K562 (cell line): ENCODE measurements around the gene TRAF3IP3. TPM values are rescaled to one million over a fixed set of nuclear protein-coding genes. Genes with fewer than 3 reads are reported as not detected.

Experiments
- ATAC-seq: fragments of 200-7000 bp; cut with Tn5 transposase; 3 replicates; pipeline ENCODE4 v1.9.1; 2020; ENCODE audit warnings: moderate library complexity
- BruUV-seq: library from RNA; stranded (reverse); fragments of 400-500 nt; replicated peaks from 2 replicates; lab custom pipeline; 2021; lab: Mats Ljungman, UMichigan
- CTCF ChIA-PET: fragments of 300-600 bp; formaldehyde crosslinking; extraction: SDS; loops from one replicate; lab custom pipeline; 2021; ENCODE audit warnings: low intra/inter-chr PET ratio; lab: Yijun Ruan, JAX
- POLR2A ChIA-PET: fragments of 300-600, 350-650 bp; sonication (Branson Sonifier 250); formaldehyde crosslinking; extraction: SDS; loops from one replicate; lab custom pipeline; 2021; ENCODE audit warnings: antibody characterized with exemption, inconsistent platforms; lab: Yijun Ruan, JAX
- DNase-seq, 4 experiments: peaks; one replicate each; pipeline versions ENCODE4 v3.0.0 to v3.0.0-alpha.2; 2011 to 2018; ENCODE audit warnings: low spot score in 3 of 4, mixed read lengths in 3 of 4; ENCODE audit errors: extremely low read depth in 1 of 4
- FAIRE-seq: peaks from 2 replicates; lab custom pipeline; 2011; peaks lifted over from hg19 to GRCh38; lab: Jason Lieb, UNC
- H2AFZ ChIP-seq: 2 replicates; pipeline ENCODE4 v1.6.0; 2011; ENCODE audit warnings: low read depth, low read length, control low read depth, inconsistent platforms
- H3K27ac ChIP-seq: fragments of 200-600 bp; 3 replicates; pipeline ENCODE4 v1.8.0; 2011; ENCODE audit warnings: low read depth, mild to moderate bottlenecking, control low read depth, inconsistent platforms, low read length, moderate library complexity, mixed read lengths; ENCODE audit errors: extremely low read depth
- H3K27me3 ChIP-seq, 2 experiments: fragments of 300-600 bp in 1 of 2; 2 replicates in 1 of 2; 3 replicates in 1 of 2; pipeline versions ENCODE4 v1.6.0 to v1.8.0; 2011; ENCODE audit warnings: inconsistent platforms in 2 of 2, low read length in 2 of 2, mild to moderate bottlenecking in 1 of 2, mixed read lengths in 1 of 2, moderate library complexity in 1 of 2; ENCODE audit not compliant: control insufficient read depth in 2 of 2, insufficient read depth in 2 of 2
- H3K36me3 ChIP-seq: fragments of 300-600 bp; 3 replicates; pipeline ENCODE4 v1.8.0; 2011; ENCODE audit warnings: mild to moderate bottlenecking, low read length, inconsistent platforms; ENCODE audit not compliant: control insufficient read depth, insufficient read depth
- H3K4me1 ChIP-seq, 2 experiments: fragments of 200-600 bp in 1 of 2; replicated peaks in 1 of 2; 2 replicates in 1 of 2; 3 replicates in 1 of 2; pipeline versions ENCODE4 v1.5.1 to v1.8.0; 2011; ENCODE audit warnings: inconsistent platforms in 2 of 2, low read length in 2 of 2, mild to moderate bottlenecking in 1 of 2, mixed read lengths in 1 of 2, moderate library complexity in 1 of 2; ENCODE audit not compliant: control insufficient read depth in 2 of 2, insufficient read depth in 2 of 2
- H3K4me2 ChIP-seq: 2 replicates; pipeline ENCODE4 v1.6.1; 2011; ENCODE audit warnings: low read length, control low read depth, inconsistent platforms, mixed read lengths; ENCODE audit not compliant: insufficient read depth
- H3K4me3 ChIP-seq: fragments of 200-600 bp; sonication (generic), shearing (Covaris generic); 2 replicates; pipeline ENCODE4 v1.5.1; 2016; ENCODE audit warnings: control low read depth, inconsistent platforms
- H3K79me2 ChIP-seq: fragments of 200-600 bp; 3 replicates; pipeline ENCODE4 v1.8.0; 2011; ENCODE audit warnings: low read length, inconsistent platforms; ENCODE audit not compliant: control insufficient read depth, insufficient read depth
- H3K9ac ChIP-seq, 2 experiments: 2 replicates each; pipeline versions ENCODE4 v1.6.0 to v1.6.1; 2011; ENCODE audit warnings: low read depth in 2 of 2, low read length in 2 of 2, control low read depth in 1 of 2, inconsistent platforms in 1 of 2, mild to moderate bottlenecking in 1 of 2, mixed read lengths in 1 of 2; ENCODE audit not compliant: insufficient read depth in 1 of 2
- H3K9me1 ChIP-seq: one replicate; pipeline ENCODE4 v1.6.0; 2011; ENCODE audit warnings: inconsistent platforms, mild to moderate bottlenecking, low read length, moderate library complexity; ENCODE audit not compliant: control insufficient read depth, insufficient read depth
- H3K9me3 ChIP-seq: replicated peaks from 2 replicates; pipeline ENCODE4 v1.5.1; 2011; ENCODE audit warnings: low read depth, low read length, inconsistent platforms; ENCODE audit not compliant: control insufficient read depth, insufficient read depth
- H4K20me1 ChIP-seq: replicated peaks from 2 replicates; pipeline ENCODE4 v1.6.1; 2011; ENCODE audit warnings: low read length, inconsistent platforms, mixed read lengths; ENCODE audit not compliant: control insufficient read depth, insufficient read depth
- ADNP ChIP-seq: fragments of 200-800 bp; sonication (Bioruptor generic); IDR thresholded peaks from 2 replicates; pipeline ENCODE4 v1.6.1; 2016; ENCODE audit warnings: missing genetic modification characterization, missing compliant biosample characterization
- CREM ChIP-seq: IDR thresholded peaks from 2 replicates; pipeline ENCODE4 v1.6.1; 2014; ENCODE audit warnings: antibody characterized with exemption, low read depth
- FOXK2 ChIP-seq, 2 experiments: fragments of 450-650 bp; IDR thresholded peaks in 1 of 2; conservative IDR thresholded peaks in 1 of 2; 2 replicates each; pipeline ENCODE4 v1.6.1; 2016; ENCODE audit warnings: low read depth in 2 of 2, mild to moderate bottlenecking in 1 of 2
- NR2C1 ChIP-seq, 2 experiments: fragments of 450-650 bp; IDR thresholded peaks; 2 replicates each; pipeline ENCODE4 v1.6.1; 2017; ENCODE audit warnings: mild to moderate bottlenecking in 2 of 2, antibody characterized with exemption in 1 of 2, inconsistent platforms in 1 of 2, missing compliant biosample characterization in 1 of 2, missing genetic modification characterization in 1 of 2
- SIX5 ChIP-seq, 2 experiments: IDR thresholded peaks; 2 replicates each; pipeline ENCODE4 v1.6.1; 2011; ENCODE audit warnings: low read length in 2 of 2, borderline replicate concordance in 1 of 2, low read depth in 1 of 2, mild to moderate bottlenecking in 1 of 2, moderate library complexity in 1 of 2; ENCODE audit not compliant: insufficient read depth in 1 of 2
- ZNF274 ChIP-seq: IDR thresholded peaks from 2 replicates; pipeline ENCODE4 v1.6.1; 2011; ENCODE audit warnings: low read depth, mild to moderate bottlenecking, low read length, moderate library complexity, borderline replicate concordance
- WGBS: fragments of 100-300 bp; shearing (Covaris generic); methylation state at CpG from one replicate; pipeline ENCODE4 v1.1.6; 2016; ENCODE audit warnings: low coverage, mixed read lengths; ENCODE audit not compliant: insufficient coverage; ENCODE audit errors: missing lambda C conversion rate; 5-methylcytosine and 5-hydroxymethylcytosine counted together
- in situ Hi-C: fragments of 300-500 bp; cut with MboI; formaldehyde crosslinking; loops from 4 replicates; pipeline ENCODE4 v1.15.0; 2018; ENCODE audit warnings: inconsistent platforms, mixed read lengths
- intact Hi-C: fragments of 100-400 bp; cut with micrococcal nuclease; formaldehyde crosslinking; loops from 2 replicates; pipeline ENCODE4 v1.14.2; 2022
- polyA plus RNA-seq, 8 experiments: library from polyadenylated mRNA; depleted of rRNA in 4 of 8; stranded (reverse) in 5 of 8; unstranded in 3 of 8; fragments of >200 nt; fragmentation: Nextera tagmentation in 2 of 8; fragmentation: Illumina TruSeq in 1 of 8; extraction: Ambion mirVana in 2 of 8; extraction: Trizol in 1 of 8; gene quantifications; 2 replicates each; pipeline versions ENCODE4 v1.2.1 to v1.2.3, GENCODE V29; 2011 to 2014; ENCODE audit warnings: inconsistent platforms in 1 of 8, missing spikeins in 1 of 8
- total RNA-seq, 7 experiments: library from RNA; depleted of rRNA in 6 of 7; stranded (reverse); fragments of >200 nt in 6 of 7; fragmentation: Illumina TruSeq in 2 of 7; extraction: Trizol in 2 of 7; gene quantifications; 2 replicates each; pipeline versions ENCODE4 v1.2.1 to v1.2.3, GENCODE V29; 2011 to 2021; ENCODE audit warnings: low replicate concordance in 1 of 7
- TF ChIP-seq, protein P1 (sequence below): fragments of 450-650 bp; IDR thresholded peaks from 2 replicates; pipeline ENCODE4 v1.6.1; 2016; ENCODE audit warnings: low read depth, mild to moderate bottlenecking, moderate library complexity
- TF ChIP-seq, protein P2 (sequence below): sonication (generic); IDR thresholded peaks from 2 replicates; pipeline ENCODE4 v1.6.1; 2016
- TF ChIP-seq, protein P3 (sequence below): fragments of 450-650 bp; formaldehyde crosslinking; conservative IDR thresholded peaks from 2 replicates; pipeline ENCODE4 v1.4.0; 2022; ENCODE audit warnings: mild to moderate bottlenecking, missing genetic modification characterization
- TF ChIP-seq, protein P4 (sequence below): fragments of 450-650 bp; formaldehyde crosslinking; IDR thresholded peaks from 2 replicates; pipeline ENCODE4 v1.4.0; 2020; ENCODE audit warnings: mild to moderate bottlenecking, moderate library complexity
- TF ChIP-seq, protein P5 (sequence below): sonication (generic); formaldehyde crosslinking; IDR thresholded peaks from 2 replicates; pipeline ENCODE4 v1.8.1; 2023; ENCODE audit warnings: mild to moderate bottlenecking, missing genetic modification reagents

The TRAF3IP3 gene
- total and polyA plus RNA-seq, 9 of the 15 experiments (the other 6 are each of a cell fraction or from before 2014, with no cell fraction given) = 0.06 to 1.1 (median 0.31) TPM

DNA sequence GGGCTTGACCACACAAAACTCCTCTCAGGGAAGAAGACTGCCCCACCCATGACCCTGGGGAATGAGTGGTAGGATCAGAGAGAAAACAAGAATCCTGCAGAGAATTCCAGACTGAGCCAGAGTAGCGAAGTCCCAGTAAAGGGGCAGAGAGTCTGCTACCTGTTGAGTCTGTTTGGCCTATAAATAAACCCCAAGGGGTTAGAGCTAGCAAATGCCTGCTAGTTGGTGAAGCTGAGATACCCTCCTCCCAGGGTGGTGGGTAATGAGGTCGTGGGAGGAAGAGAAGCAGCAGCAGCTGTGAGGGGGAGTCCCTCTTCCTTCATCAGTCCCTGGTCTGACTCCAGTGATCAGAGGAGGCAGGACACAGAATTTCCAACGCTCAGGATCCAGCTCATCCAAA is 2.5 kb downstream of the TRAF3IP3 start:
- no peaks in the 10 kb centered on the region for H3K79me2 ChIP-seq
- no peak for DNase-seq
- 0 out of 2 replicates have a peak, but pooled peaks cover 8% of the 10 kb centered on the region for H4K20me1 ChIP-seq
- 0% methylated on average over 2 of the region's 3 CpGs for WGBS
- H3K4me2 ChIP-seq = no peak overlapping the region
- in situ Hi-C loops = no loop called here
- H3K27me3 ChIP-seq = peaks cover 18 to 52% of the 10 kb centered on the region in 2 experiments
- intact Hi-C loops = no loop called here
- no peak for FAIRE-seq
- no peak for ATAC-seq
- no peaks in the 10 kb centered on the region for H3K9me1 ChIP-seq
- no peaks in the 10 kb centered on the region for H3K36me3 ChIP-seq
- CTCF ChIA-PET = no interaction called here
- H3K4me1 ChIP-seq = no peaks in the 10 kb centered on the region
- POLR2A ChIA-PET = interaction anchor here (1.3 to 1.5 kb wide), 2 partner anchors 10 to 21 kb away, joined by 6 to 8 read pairs; no protein-coding TSS in a partner anchor
- no peaks in the 10 kb centered on the region for H3K9me3 ChIP-seq
- H2AFZ ChIP-seq = no peak overlapping the region
- no peak overlapping the region for H3K27ac ChIP-seq
- H3K4me3 ChIP-seq = no peak overlapping the region
- no peak overlapping the region for H3K9ac ChIP-seq
- no TSS peak for BruUV-seq
- no peak for TF ChIP-seq NR2C1 (IDR thresholded peaks at IDR 0.05)
- TF ChIP-seq NR2C1 (tag; IDR thresholded peaks at IDR 0.05) = no peak
- TF ChIP-seq, protein P1, sequence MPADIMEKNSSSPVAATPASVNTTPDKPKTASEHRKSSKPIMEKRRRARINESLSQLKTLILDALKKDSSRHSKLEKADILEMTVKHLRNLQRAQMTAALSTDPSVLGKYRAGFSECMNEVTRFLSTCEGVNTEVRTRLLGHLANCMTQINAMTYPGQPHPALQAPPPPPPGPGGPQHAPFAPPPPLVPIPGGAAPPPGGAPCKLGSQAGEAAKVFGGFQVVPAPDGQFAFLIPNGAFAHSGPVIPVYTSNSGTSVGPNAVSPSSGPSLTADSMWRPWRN = no peak
- no peak for TF ChIP-seq CREM
- TF ChIP-seq, protein P2, sequence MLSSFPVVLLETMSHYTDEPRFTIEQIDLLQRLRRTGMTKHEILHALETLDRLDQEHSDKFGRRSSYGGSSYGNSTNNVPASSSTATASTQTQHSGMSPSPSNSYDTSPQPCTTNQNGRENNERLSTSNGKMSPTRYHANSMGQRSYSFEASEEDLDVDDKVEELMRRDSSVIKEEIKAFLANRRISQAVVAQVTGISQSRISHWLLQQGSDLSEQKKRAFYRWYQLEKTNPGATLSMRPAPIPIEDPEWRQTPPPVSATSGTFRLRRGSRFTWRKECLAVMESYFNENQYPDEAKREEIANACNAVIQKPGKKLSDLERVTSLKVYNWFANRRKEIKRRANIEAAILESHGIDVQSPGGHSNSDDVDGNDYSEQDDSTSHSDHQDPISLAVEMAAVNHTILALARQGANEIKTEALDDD = no peak
- TF ChIP-seq SIX5 (IDR thresholded peaks at IDR 0.05; ENCODE audit: borderline replicate concordance in 1 of 2, insufficient read depth in 1 of 2, low read depth in 1 of 2, low read length in 2 of 2) = no peak
- no peak for TF ChIP-seq ZNF274
- no peak for TF ChIP-seq FOXK2 (conservative IDR thresholded peaks at IDR 0.05 in 1 of 2, IDR thresholded peaks at IDR 0.05 in 1 of 2; ENCODE audit: low read depth in 2 of 2)
- TF ChIP-seq, protein P3, sequence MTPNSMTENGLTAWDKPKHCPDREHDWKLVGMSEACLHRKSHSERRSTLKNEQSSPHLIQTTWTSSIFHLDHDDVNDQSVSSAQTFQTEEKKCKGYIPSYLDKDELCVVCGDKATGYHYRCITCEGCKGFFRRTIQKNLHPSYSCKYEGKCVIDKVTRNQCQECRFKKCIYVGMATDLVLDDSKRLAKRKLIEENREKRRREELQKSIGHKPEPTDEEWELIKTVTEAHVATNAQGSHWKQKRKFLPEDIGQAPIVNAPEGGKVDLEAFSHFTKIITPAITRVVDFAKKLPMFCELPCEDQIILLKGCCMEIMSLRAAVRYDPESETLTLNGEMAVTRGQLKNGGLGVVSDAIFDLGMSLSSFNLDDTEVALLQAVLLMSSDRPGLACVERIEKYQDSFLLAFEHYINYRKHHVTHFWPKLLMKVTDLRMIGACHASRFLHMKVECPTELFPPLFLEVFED (CRISPR knock-in tag) = no peak
- TF ChIP-seq, protein P4, sequence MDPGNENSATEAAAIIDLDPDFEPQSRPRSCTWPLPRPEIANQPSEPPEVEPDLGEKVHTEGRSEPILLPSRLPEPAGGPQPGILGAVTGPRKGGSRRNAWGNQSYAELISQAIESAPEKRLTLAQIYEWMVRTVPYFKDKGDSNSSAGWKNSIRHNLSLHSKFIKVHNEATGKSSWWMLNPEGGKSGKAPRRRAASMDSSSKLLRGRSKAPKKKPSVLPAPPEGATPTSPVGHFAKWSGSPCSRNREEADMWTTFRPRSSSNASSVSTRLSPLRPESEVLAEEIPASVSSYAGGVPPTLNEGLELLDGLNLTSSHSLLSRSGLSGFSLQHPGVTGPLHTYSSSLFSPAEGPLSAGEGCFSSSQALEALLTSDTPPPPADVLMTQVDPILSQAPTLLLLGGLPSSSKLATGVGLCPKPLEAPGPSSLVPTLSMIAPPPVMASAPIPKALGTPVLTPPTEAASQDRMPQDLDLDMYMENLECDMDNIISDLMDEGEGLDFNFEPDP (CRISPR knock-in tag) = no peak
- no peak for TF ChIP-seq ADNP (tag)
- TF ChIP-seq, protein P5, sequence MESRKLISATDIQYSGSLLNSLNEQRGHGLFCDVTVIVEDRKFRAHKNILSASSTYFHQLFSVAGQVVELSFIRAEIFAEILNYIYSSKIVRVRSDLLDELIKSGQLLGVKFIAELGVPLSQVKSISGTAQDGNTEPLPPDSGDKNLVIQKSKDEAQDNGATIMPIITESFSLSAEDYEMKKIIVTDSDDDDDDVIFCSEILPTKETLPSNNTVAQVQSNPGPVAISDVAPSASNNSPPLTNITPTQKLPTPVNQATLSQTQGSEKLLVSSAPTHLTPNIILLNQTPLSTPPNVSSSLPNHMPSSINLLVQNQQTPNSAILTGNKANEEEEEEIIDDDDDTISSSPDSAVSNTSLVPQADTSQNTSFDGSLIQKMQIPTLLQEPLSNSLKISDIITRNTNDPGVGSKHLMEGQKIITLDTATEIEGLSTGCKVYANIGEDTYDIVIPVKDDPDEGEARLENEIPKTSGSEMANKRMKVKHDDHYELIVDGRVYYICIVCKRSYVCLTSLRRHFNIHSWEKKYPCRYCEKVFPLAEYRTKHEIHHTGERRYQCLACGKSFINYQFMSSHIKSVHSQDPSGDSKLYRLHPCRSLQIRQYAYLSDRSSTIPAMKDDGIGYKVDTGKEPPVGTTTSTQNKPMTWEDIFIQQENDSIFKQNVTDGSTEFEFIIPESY (CRISPR knock-in tag) = no peak
